Activated naive CD8-positive, alpha-beta T cell treated with anti-CD3 and anti-CD28 coated beads, Interleukin-2, amount 50 U/mL, for 24 hours (primary cell): Measurements from ENCODE around the gene SORD.
"Not testable (repeated sequence)": the region's sequence is repeated elsewhere in the genome, so short reads cannot be mapped to it uniquely, and the experiment has no call there.

Experiments used
- ATAC-seq: fragments of 150-1000 bp; cut with Tn5 transposase; one replicate; pipeline ENCODE4 v1.10.0; 2021
- DNase-seq: peaks from one replicate; pipeline ENCODE4 v3.0.0; 2021
- H3K27ac Mint-ChIP-seq: one replicate; pipeline ENCODE4 v1.8.0; 2021; ENCODE audit warnings: mild to moderate bottlenecking, mixed read lengths
- H3K27me3 Mint-ChIP-seq: one replicate; pipeline ENCODE4 v1.8.0; 2021; ENCODE audit warnings: mixed read lengths
- H3K36me3 Mint-ChIP-seq: one replicate; pipeline ENCODE4 v1.8.0; 2021; ENCODE audit warnings: low read depth, mixed read lengths
- H3K4me1 Mint-ChIP-seq: one replicate; pipeline ENCODE4 v1.8.0; 2021; ENCODE audit warnings: mixed read lengths
- H3K4me3 Mint-ChIP-seq: one replicate; pipeline ENCODE4 v1.8.0; 2021; ENCODE audit warnings: mild to moderate bottlenecking, moderate library complexity, mixed read lengths
- H3K9me3 Mint-ChIP-seq: one replicate; pipeline ENCODE4 v1.8.0; 2021; ENCODE audit warnings: mixed read lengths

Gene SORD

GRCh38 chr15:45091161-45091560, 68.2 kb downstream of the SORD start:
- ATAC-seq, result no peak

GRCh38 chr15:45091576-45091975, 68.6 kb downstream of the SORD start:
- Mint-ChIP-seq H3K4me3 (no peak overlapping the region), H3K9me3 (no peaks in the 10 kb centered on the region), H3K27ac (no peak overlapping the region), H3K4me1 (no peaks in the 10 kb centered on the region), H3K36me3 (no peaks in the 10 kb centered on the region), H3K27me3 (peaks cover 7% of the 10 kb centered on the region)
- ATAC-seq (no peak), DNase-seq (no peak)

More at GRCh38 chr15:45091161-45091560, 68.2 kb downstream of the SORD start:
- no peak overlapping the region for H3K4me3 Mint-ChIP-seq
- no peaks in the 10 kb centered on the region for H3K9me3 Mint-ChIP-seq
- no peak overlapping the region for H3K27ac Mint-ChIP-seq
- DNase-seq, result no peak
- H3K36me3 Mint-ChIP-seq, result no peaks in the 10 kb centered on the region
- peaks cover 7% of the 10 kb centered on the region for H3K27me3 Mint-ChIP-seq
- H3K4me1 Mint-ChIP-seq, result no peaks in the 10 kb centered on the region

- DNase-seq, result no peak
- no peaks in the 10 kb centered on the region for H3K36me3 Mint-ChIP-seq
- no peaks in the 10 kb centered on the region for H3K9me3 Mint-ChIP-seq
- H3K27me3 Mint-ChIP-seq, result peaks cover 7% of the 10 kb centered on the region
- H3K4me1 Mint-ChIP-seq, result no peaks in the 10 kb centered on the region
- ATAC-seq, result no peak
- H3K4me3 Mint-ChIP-seq, result no peak overlapping the region
- H3K27ac Mint-ChIP-seq, result no peak overlapping the region
Observed at GRCh38 chr15:45093013-45093412, 70.0 kb downstream of the SORD start.

- Mint-ChIP-seq H3K27me3 (peaks cover 7% of the 10 kb centered on the region), H3K4me1 (no peaks in the 10 kb centered on the region), H3K9me3 (no peaks in the 10 kb centered on the region), H3K27ac (no peak overlapping the region), H3K4me3 (no peak overlapping the region), H3K36me3 (no peaks in the 10 kb centered on the region)
- ATAC-seq, result no peak
- no peak for DNase-seq
Observed at GRCh38 chr15:45093622-45094357, 70.8 kb downstream of the SORD start.

GRCh38 chr15:45094358-45094730, 71.3 kb downstream of the SORD start:
- ATAC-seq (no peak), DNase-seq (no peak)

GRCh38 chr15:45095661-45096060, 72.7 kb downstream of the SORD start:
- Mint-ChIP-seq H3K27ac (no peak overlapping the region), H3K27me3 (peaks cover 9% of the 10 kb centered on the region), H3K4me1 (no peaks in the 10 kb centered on the region), H3K36me3 (no peaks in the 10 kb centered on the region), H3K4me3 (no peak overlapping the region), H3K9me3 (no peaks in the 10 kb centered on the region)
- ATAC-seq (no peak), DNase-seq (no peak)

More at GRCh38 chr15:45094358-45094730, 71.3 kb downstream of the SORD start:
- no peaks in the 10 kb centered on the region for H3K9me3 Mint-ChIP-seq
- H3K4me1 Mint-ChIP-seq, result no peaks in the 10 kb centered on the region
- no peak overlapping the region for H3K27ac Mint-ChIP-seq
- peaks cover 7% of the 10 kb centered on the region for H3K27me3 Mint-ChIP-seq
- H3K36me3 Mint-ChIP-seq, result no peaks in the 10 kb centered on the region
- no peak overlapping the region for H3K4me3 Mint-ChIP-seq

GRCh38 chr15:45097466-45097865, 74.5 kb downstream of the SORD start:
- H3K36me3 Mint-ChIP-seq, result no peaks in the 10 kb centered on the region
- peaks cover 2% of the 10 kb centered on the region for H3K27me3 Mint-ChIP-seq
- no peak overlapping the region for H3K27ac Mint-ChIP-seq
- H3K9me3 Mint-ChIP-seq, result no peaks in the 10 kb centered on the region
- ATAC-seq (no peak), DNase-seq (no peak)
- no peak overlapping the region for H3K4me3 Mint-ChIP-seq
- H3K4me1 Mint-ChIP-seq, result no peaks in the 10 kb centered on the region

- H3K4me1 Mint-ChIP-seq, result no peaks in the 10 kb centered on the region
- H3K4me3 Mint-ChIP-seq, result no peak overlapping the region
- peaks cover 2% of the 10 kb centered on the region for H3K27me3 Mint-ChIP-seq
- no peaks in the 10 kb centered on the region for H3K9me3 Mint-ChIP-seq
- DNase-seq, result no peak
- no peak for ATAC-seq
- H3K27ac Mint-ChIP-seq, result no peak overlapping the region
- H3K36me3 Mint-ChIP-seq, result no peaks in the 10 kb centered on the region
Observed at GRCh38 chr15:45099549-45100165, 76.7 kb downstream of the SORD start.

- Mint-ChIP-seq H3K36me3 (no peaks in the 10 kb centered on the region), H3K4me1 (no peaks in the 10 kb centered on the region), H3K27ac (no peak overlapping the region), H3K9me3 (no peaks in the 10 kb centered on the region), H3K27me3 (peaks cover 2% of the 10 kb centered on the region), H3K4me3 (no peak overlapping the region)
- DNase-seq (no peak), ATAC-seq (no peak)
Observed at GRCh38 chr15:45100884-45101625, 78.1 kb downstream of the SORD start.

GRCh38 chr15:45101749-45102148, 78.8 kb downstream of the SORD start:
- Mint-ChIP-seq H3K36me3 (no peaks in the 10 kb centered on the region), H3K9me3 (no peaks in the 10 kb centered on the region), H3K4me3 (no peak overlapping the region), H3K27ac (no peak overlapping the region), H3K27me3 (peaks cover 2% of the 10 kb centered on the region), H3K4me1 (no peaks in the 10 kb centered on the region)
- DNase-seq, result no peak
- no peak for ATAC-seq

- Mint-ChIP-seq H3K4me3 (no peak overlapping the region), H3K4me1 (no peaks in the 10 kb centered on the region), H3K27me3 (peaks cover 5% of the 10 kb centered on the region), H3K27ac (no peak overlapping the region), H3K36me3 (no peaks in the 10 kb centered on the region), H3K9me3 (no peaks in the 10 kb centered on the region)
- ATAC-seq, result no peak
- no peak for DNase-seq
Observed at GRCh38 chr15:45102226-45102625, 79.2 kb downstream of the SORD start.

- H3K9me3 Mint-ChIP-seq, ATAC-seq, H3K27ac Mint-ChIP-seq, DNase-seq, H3K4me1 Mint-ChIP-seq, H3K36me3 Mint-ChIP-seq, H3K4me3 Mint-ChIP-seq: not testable (repeated sequence)
- H3K27me3 Mint-ChIP-seq, result peaks cover 13% of the 10 kb centered on the region
Observed at GRCh38 chr15:45104170-45104569, 81.2 kb downstream of the SORD start.

GRCh38 chr15:45105586-45105985, 82.6 kb downstream of the SORD start:
- peaks cover 25% of the 10 kb centered on the region for H3K27me3 Mint-ChIP-seq
- no peak overlapping the region for H3K4me3 Mint-ChIP-seq
- no peak for DNase-seq
- no peaks in the 10 kb centered on the region for H3K36me3 Mint-ChIP-seq
- H3K27ac Mint-ChIP-seq, result no peak overlapping the region
- no peaks in the 10 kb centered on the region for H3K4me1 Mint-ChIP-seq
- ATAC-seq, result no peak
- H3K9me3 Mint-ChIP-seq, result no peaks in the 10 kb centered on the region

GRCh38 chr15:45106002-45106790, 83.2 kb downstream of the SORD start:
- ATAC-seq, result no peak
- Mint-ChIP-seq H3K4me3 (no peak overlapping the region), H3K36me3 (no peaks in the 10 kb centered on the region), H3K4me1 (no peaks in the 10 kb centered on the region), H3K27me3 (peaks cover 26% of the 10 kb centered on the region), H3K27ac (no peak overlapping the region), H3K9me3 (no peaks in the 10 kb centered on the region)
- no peak for DNase-seq
